ENCODE measurements around the gene PEPD.
A peak's percentile ranks its signal among the peaks of the same experiment; 100 is the strongest.

Gene PEPD

GRCh38 chr19:33377586-33378475 is 143.8 kb downstream of the PEPD start:
- no peak for DNase-seq

GRCh38 chr19:33376941-33377557 is 144.5 kb downstream of the PEPD start:
- DNase-seq: no peak

GRCh38 chr19:33376423-33376822 is 145.2 kb downstream of the PEPD start:
- DNase-seq: no peak

- no peak for DNase-seq
These were observed 145.8 kb downstream of the PEPD start for GRCh38 chr19:33375837-33376159.

GRCh38 chr19:33375156-33375836 is 146.3 kb downstream of the PEPD start:
- DNase-seq: no peak

- peak; percentile 44 for DNase-seq
These were observed 147.3 kb downstream of the PEPD start for GRCh38 chr19:33374236-33374714.

- peak; percentile 97 for DNase-seq
These were observed 147.9 kb downstream of the PEPD start, which contains the start of gene CEBPG for GRCh38 chr19:33373453-33374235. CEBPG (plus strand) TSS chr19:33373709; CDS start chr19:33379240, 5,531 bp downstream.

GRCh38 chr19:33370783-33371182 is 150.8 kb downstream of the PEPD start:
- DNase-seq: no peak

GRCh38 chr19:33368074-33368864 is 153.3 kb downstream of the PEPD start:
- DNase-seq: no peak

- DNase-seq: no peak
These were observed 154.7 kb downstream of the PEPD start for GRCh38 chr19:33366897-33367296.

- no peak for DNase-seq
These were observed 155.5 kb downstream of the PEPD start for GRCh38 chr19:33366127-33366526.

- DNase-seq: no peak
These were observed 155.9 kb downstream of the PEPD start for GRCh38 chr19:33365691-33366090.

GRCh38 chr19:33363476-33363875 is 158.1 kb downstream of the PEPD start:
- no peak for DNase-seq

- DNase-seq: no peak
These were observed 158.9 kb downstream of the PEPD start for GRCh38 chr19:33362508-33363228.

GRCh38 chr19:33359581-33359980 is 162.0 kb downstream of the PEPD start:
- DNase-seq: no peak

GRCh38 chr19:33358408-33358807 is 163.2 kb downstream of the PEPD start:
- DNase-seq: no peak

- DNase-seq: no peak
These were observed 164.0 kb downstream of the PEPD start for GRCh38 chr19:33357556-33357955.

GRCh38 chr19:33355535-33355934 is 166.1 kb downstream of the PEPD start:
- no peak for DNase-seq

GRCh38 chr19:33350538-33351309 is 170.9 kb downstream of the PEPD start:
- no peak for DNase-seq

Measured in femur (tissue), 1 donor.